GM19324 (cell line): Measurements from ENCODE around the gene KAT5.
"Not testable (repeated sequence)": the region's sequence is repeated elsewhere in the genome, so short reads cannot be mapped to it uniquely, and the experiment has no call there.

Source experiments
- ATAC-seq: cut with Tn5 transposase; IDR thresholded peaks from one replicate; pipeline ENCODE4 v1.9.1; 2021; ENCODE audit warnings: mild to moderate bottlenecking, moderate library complexity; ENCODE audit not compliant: unreplicated experiment, low FRiP score

The KAT5 gene

GRCh38 chr11:65742353-65742752 lies 30.3 kb downstream of the KAT5 start:
- ATAC-seq: no peak

GRCh38 chr11:65743681-65744025 lies 31.6 kb downstream of the KAT5 start:
- no peak for ATAC-seq

- ATAC-seq: no peak
Measured at GRCh38 chr11:65744026-65744698, 32.1 kb downstream of the KAT5 start.

GRCh38 chr11:65744699-65745042 lies 32.6 kb downstream of the KAT5 start:
- no peak for ATAC-seq

- ATAC-seq: no peak
Measured at GRCh38 chr11:65745049-65745448, 33.0 kb downstream of the KAT5 start.

GRCh38 chr11:65762169-65762568 lies 50.1 kb downstream of the KAT5 start:
- ATAC-seq: not testable (repeated sequence)

GRCh38 chr11:65762816-65763215 lies 50.8 kb downstream of the KAT5 start:
- ATAC-seq: not testable (repeated sequence)

- ATAC-seq: no peak
Measured at GRCh38 chr11:65764434-65764833, 52.4 kb downstream of the KAT5 start.

- ATAC-seq: no peak
Measured at GRCh38 chr11:65766535-65766934, 54.5 kb downstream of the KAT5 start.

- ATAC-seq: no peak
Measured at GRCh38 chr11:65767406-65767805, 55.4 kb downstream of the KAT5 start.

- not testable (repeated sequence) for ATAC-seq
Measured at GRCh38 chr11:65767806-65768205, 55.8 kb downstream of the KAT5 start.
